B cell (primary cell): Measurements from ENCODE around the gene CLCN3.

Experiments
- EZH2 ChIP-seq: IDR thresholded peaks from 2 replicates; pipeline ENCODE4 v1.6.1; 2012; ENCODE audit warnings: borderline replicate concordance, low read depth, mild to moderate bottlenecking, moderate library complexity, low read length; ENCODE audit not compliant: insufficient read depth, poor library complexity, severe bottlenecking
- TF ChIP-seq, protein P1 (sequence below): fragments of 200-600 bp; IDR thresholded peaks from one replicate; pipeline ENCODE4 v1.8.0; 2022; ENCODE audit warnings: antibody characterized with exemption, mild to moderate bottlenecking

DNA sequence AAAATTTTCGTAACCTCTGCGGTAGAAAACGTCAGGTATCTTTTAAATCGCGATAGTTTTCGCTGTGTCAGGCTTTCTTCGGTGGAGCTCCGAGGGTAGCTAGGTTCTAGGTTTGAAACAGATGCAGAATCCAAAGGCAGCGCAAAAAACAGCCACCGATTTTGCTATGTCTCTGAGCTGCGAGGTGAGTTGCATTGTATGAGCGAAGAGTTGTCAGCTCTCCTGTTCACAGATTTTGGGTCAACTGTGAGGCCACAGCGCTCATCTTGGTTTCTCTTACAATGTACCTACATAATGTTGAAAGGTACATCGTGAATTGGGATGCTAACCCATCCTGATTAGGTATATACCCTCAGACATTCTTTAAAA is 486 bp downstream of the CLCN3 start:
- TF ChIP-seq, protein P1, sequence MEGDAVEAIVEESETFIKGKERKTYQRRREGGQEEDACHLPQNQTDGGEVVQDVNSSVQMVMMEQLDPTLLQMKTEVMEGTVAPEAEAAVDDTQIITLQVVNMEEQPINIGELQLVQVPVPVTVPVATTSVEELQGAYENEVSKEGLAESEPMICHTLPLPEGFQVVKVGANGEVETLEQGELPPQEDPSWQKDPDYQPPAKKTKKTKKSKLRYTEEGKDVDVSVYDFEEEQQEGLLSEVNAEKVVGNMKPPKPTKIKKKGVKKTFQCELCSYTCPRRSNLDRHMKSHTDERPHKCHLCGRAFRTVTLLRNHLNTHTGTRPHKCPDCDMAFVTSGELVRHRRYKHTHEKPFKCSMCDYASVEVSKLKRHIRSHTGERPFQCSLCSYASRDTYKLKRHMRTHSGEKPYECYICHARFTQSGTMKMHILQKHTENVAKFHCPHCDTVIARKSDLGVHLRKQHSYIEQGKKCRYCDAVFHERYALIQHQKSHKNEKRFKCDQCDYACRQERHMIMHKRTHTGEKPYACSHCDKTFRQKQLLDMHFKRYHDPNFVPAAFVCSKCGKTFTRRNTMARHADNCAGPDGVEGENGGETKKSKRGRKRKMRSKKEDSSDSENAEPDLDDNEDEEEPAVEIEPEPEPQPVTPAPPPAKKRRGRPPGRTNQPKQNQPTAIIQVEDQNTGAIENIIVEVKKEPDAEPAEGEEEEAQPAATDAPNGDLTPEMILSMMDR: no peak
- TF ChIP-seq EZH2: no peak
